IMR-90 (cell line): ENCODE results near the gene DEFB131A. TPM values are rescaled to one million over a fixed set of nuclear protein-coding genes. Genes with fewer than 3 reads are reported as not detected.
"Not testable (repeated sequence)": the region's sequence is repeated elsewhere in the genome, so short reads cannot be mapped to it uniquely, and the experiment has no call there.

Experiments
- ATAC-seq: fragments of 200-7000 bp; cut with Tn5 transposase; 2 replicates; pipeline ENCODE4 v1.9.1; 2020; ENCODE audit warnings: low read depth, mild to moderate bottlenecking, moderate library complexity
- BruUV-seq: library from RNA; stranded (reverse); fragments of 400-500 nt; replicated peaks from 2 replicates; lab custom pipeline; 2021; lab: Mats Ljungman, UMichigan
- CTCF ChIA-PET: fragments of 300-600 bp; formaldehyde crosslinking; extraction: SDS; loops from one replicate; lab custom pipeline; 2021; ENCODE audit warnings: antibody characterized with exemption; lab: Yijun Ruan, JAX
- POLR2A ChIA-PET: fragments of 300-600 bp; sonication (Branson Sonifier 250); formaldehyde crosslinking; loops from one replicate; lab custom pipeline; 2022; ENCODE audit warnings: antibody characterized with exemption; ENCODE audit not compliant: unreplicated experiment; lab: Charles Lee
- DNase-seq: peaks from one replicate; pipeline ENCODE4 v3.0.0; 2013
- H2AFZ ChIP-seq: replicated peaks from 2 replicates; pipeline ENCODE3; 2013; ENCODE audit warnings: low read length, mild to moderate bottlenecking; ENCODE audit not compliant: poor library complexity
- H2AK5ac ChIP-seq: 2 replicates; pipeline ENCODE4 v1.6.1; 2013; ENCODE audit warnings: low read depth, low read length, inconsistent platforms
- H2AK9ac ChIP-seq: replicated peaks from 2 replicates; pipeline ENCODE3; 2013; ENCODE audit warnings: mild to moderate bottlenecking, low read depth, low read length, moderate library complexity; ENCODE audit not compliant: poor library complexity
- H2BK120ac ChIP-seq: 2 replicates; pipeline ENCODE4 v1.6.1; 2013; ENCODE audit warnings: low read depth, low read length, inconsistent platforms
- H2BK15ac ChIP-seq: 3 replicates; pipeline ENCODE4 v1.6.1; 2013; ENCODE audit warnings: low read depth, low read length, inconsistent platforms
- H2BK20ac ChIP-seq: 2 replicates; pipeline ENCODE4 v1.6.1; 2013; ENCODE audit warnings: low read depth, mild to moderate bottlenecking, inconsistent platforms, low read length, moderate library complexity
- H2BK5ac ChIP-seq: 2 replicates; pipeline ENCODE4 v1.6.1; 2013; ENCODE audit warnings: mild to moderate bottlenecking, low read depth, low read length, inconsistent platforms; ENCODE audit not compliant: poor library complexity, severe bottlenecking
- H3K14ac ChIP-seq: replicated peaks from 2 replicates; pipeline ENCODE4 v1.6.1; 2013; ENCODE audit warnings: low read depth, low read length, inconsistent platforms
- H3K18ac ChIP-seq: 2 replicates; pipeline ENCODE4 v1.6.1; 2013; ENCODE audit warnings: low read depth, low read length, control low read depth
- H3K23ac ChIP-seq: 2 replicates; pipeline ENCODE4 v1.6.1; 2013; ENCODE audit warnings: low read depth, low read length, inconsistent platforms
- H3K27ac ChIP-seq: 2 replicates; pipeline ENCODE4 v1.5.1; 2013; ENCODE audit warnings: mild to moderate bottlenecking, control low read depth, low read length; ENCODE audit not compliant: insufficient read depth
- H3K27me3 ChIP-seq: 2 replicates; pipeline ENCODE4 v1.6.1; 2013; ENCODE audit warnings: low read length; ENCODE audit not compliant: control insufficient read depth, insufficient read depth
- H3K36me3 ChIP-seq: 2 replicates; pipeline ENCODE4 v1.6.1; 2013; ENCODE audit warnings: low read length, mixed read lengths; ENCODE audit not compliant: control insufficient read depth, insufficient read depth
- H3K4ac ChIP-seq: 2 replicates; pipeline ENCODE4 v1.6.1; 2013; ENCODE audit warnings: low read depth, low read length, inconsistent platforms
- H3K4me1 ChIP-seq: 2 replicates; pipeline ENCODE4 v1.6.1; 2013; ENCODE audit warnings: low read length, mixed read lengths; ENCODE audit not compliant: control insufficient read depth, insufficient read depth
- H3K4me2 ChIP-seq: 2 replicates; pipeline ENCODE4 v1.6.1; 2013; ENCODE audit warnings: low read depth, mild to moderate bottlenecking, control low read depth, low read length, moderate library complexity
- H3K4me3 ChIP-seq: 2 replicates; pipeline ENCODE4 v1.5.1; 2013; ENCODE audit warnings: low read depth, mild to moderate bottlenecking, control low read depth, low read length, moderate library complexity; ENCODE audit not compliant: insufficient read depth
- H3K56ac ChIP-seq: 2 replicates; pipeline ENCODE4 v1.6.1; 2013; ENCODE audit warnings: low read length, inconsistent platforms; ENCODE audit not compliant: insufficient read depth; ENCODE audit errors: extremely low read depth
- H3K79me1 ChIP-seq, 2 experiments: 2 replicates each; pipeline ENCODE4 v1.6.1; 2013; ENCODE audit warnings: low read length in 2 of 2, inconsistent platforms in 1 of 2, low read depth in 1 of 2
- H3K9ac ChIP-seq: 2 replicates; pipeline ENCODE4 v1.6.1; 2013; ENCODE audit warnings: low read depth, low read length, control low read depth
- H3K9me1 ChIP-seq: 2 replicates; pipeline ENCODE4 v1.6.1; 2013; ENCODE audit warnings: low read length, inconsistent platforms; ENCODE audit not compliant: insufficient read depth
- H3K9me3 ChIP-seq: 2 replicates; pipeline ENCODE4 v1.6.1; 2013; ENCODE audit warnings: low read length; ENCODE audit not compliant: control insufficient read depth, insufficient read depth
- H4K20me1 ChIP-seq: 2 replicates; pipeline ENCODE4 v1.6.1; 2013; ENCODE audit warnings: low read length, inconsistent platforms; ENCODE audit not compliant: insufficient read depth
- H4K5ac ChIP-seq: 2 replicates; pipeline ENCODE4 v1.6.1; 2013; ENCODE audit warnings: mild to moderate bottlenecking, low read depth, low read length, control low read depth
- H4K8ac ChIP-seq, 2 experiments: 2 replicates each; pipeline ENCODE4 v1.6.1; 2013; ENCODE audit warnings: low read depth in 2 of 2, low read length in 2 of 2, control low read depth in 1 of 2, inconsistent platforms in 1 of 2
- H4K91ac ChIP-seq: 2 replicates; pipeline ENCODE4 v1.6.1; 2013; ENCODE audit warnings: low read depth, low read length, inconsistent platforms; ENCODE audit not compliant: insufficient read depth
- WGBS, 2 experiments: methylation state at CpG; one replicate each; pipeline versions ENCODE4 v1.1.5 to v1.1.7; 2013; ENCODE audit warnings: missing lambda C conversion rate in 2 of 2; ENCODE audit not compliant: insufficient read length in 1 of 2; ENCODE audit errors: extremely low coverage in 2 of 2; 5-methylcytosine and 5-hydroxymethylcytosine counted together
- dilution Hi-C: fragments of 300-500 bp; cut with HindIII; formaldehyde crosslinking; loops from one replicate; pipeline ENCODE4 v1.14.3; 2018; ENCODE audit warnings: low sequenced_read_pairs; ENCODE audit not compliant: unreplicated experiment
- in situ Hi-C: fragments of 300-500 bp; cut with MboI; formaldehyde crosslinking; loops from 3 replicates; pipeline ENCODE4 v1.14.3; 2019; ENCODE audit warnings: low sequenced_read_pairs, inconsistent platforms, mixed read lengths
- intact Hi-C: fragments of 100-400 bp; cut with micrococcal nuclease; formaldehyde crosslinking; loops from 2 replicates; pipeline ENCODE4 v1.10.0; 2022
- polyA plus RNA-seq, 3 experiments: library from polyadenylated mRNA; depleted of rRNA; stranded (reverse); fragments of >200 nt; gene quantifications; 2 replicates each; pipeline ENCODE4 v1.2.3, GENCODE V29; 2012; ENCODE audit warnings: low replicate concordance in 1 of 3
- total RNA-seq: library from RNA; depleted of rRNA; stranded (reverse); fragments of >200 nt; gene quantifications from 2 replicates; pipeline ENCODE4 v1.2.3, GENCODE V29; 2012

DEFB131A gene
- total and polyA plus RNA-seq, 2 of the 4 experiments (the other 2 are of a cell fraction), result not detected

DNA sequence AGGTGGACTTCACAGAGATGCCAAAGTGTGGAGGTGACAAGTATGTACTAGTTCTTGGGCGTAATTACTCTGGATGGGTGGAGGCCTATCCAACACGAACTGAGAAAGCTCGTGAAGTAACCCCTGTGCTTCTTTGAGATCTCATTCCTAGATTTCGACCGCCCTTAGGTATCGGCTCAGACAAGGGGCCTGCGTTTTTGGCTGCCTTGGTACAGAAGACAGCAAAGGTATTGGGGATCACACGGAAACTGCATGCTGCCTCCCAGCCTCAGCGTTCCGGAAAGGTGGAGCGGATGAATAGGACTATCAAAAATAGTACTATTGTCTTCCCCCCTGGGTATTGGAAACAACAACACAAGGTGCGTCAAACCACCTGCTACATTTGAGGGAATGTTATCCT is 35.9 kb downstream of the DEFB131A start:
- H3K27me3 ChIP-seq, H3K14ac ChIP-seq, H2AFZ ChIP-seq, H4K20me1 ChIP-seq, H4K8ac ChIP-seq, H3K9me3 ChIP-seq, H2BK120ac ChIP-seq, H3K36me3 ChIP-seq, H3K18ac ChIP-seq, H2BK5ac ChIP-seq, H3K56ac ChIP-seq, H3K9me1 ChIP-seq, H4K5ac ChIP-seq, ATAC-seq, H3K4ac ChIP-seq, H2AK5ac ChIP-seq, DNase-seq, intact Hi-C loops, H3K79me1 ChIP-seq, POLR2A ChIA-PET, H2AK9ac ChIP-seq, H2BK15ac ChIP-seq, H4K91ac ChIP-seq, H2BK20ac ChIP-seq, H3K4me3 ChIP-seq, dilution Hi-C loops, BruUV-seq, H3K27ac ChIP-seq, H3K4me2 ChIP-seq, CTCF ChIA-PET, H3K4me1 ChIP-seq, H3K9ac ChIP-seq, H3K23ac ChIP-seq, in situ Hi-C loops: not testable (repeated sequence)
- no CpG with 5 or more reads among the region's 12 CpGs for WGBS, 2 experiments

- H2AFZ ChIP-seq, H3K36me3 ChIP-seq, H3K4me2 ChIP-seq, H2AK5ac ChIP-seq, H3K9me1 ChIP-seq, H3K18ac ChIP-seq, H2BK120ac ChIP-seq, H2BK15ac ChIP-seq, intact Hi-C loops, H4K5ac ChIP-seq, H3K14ac ChIP-seq, H3K27me3 ChIP-seq, in situ Hi-C loops, H3K4me1 ChIP-seq, H2AK9ac ChIP-seq, H3K23ac ChIP-seq, POLR2A ChIA-PET, H2BK5ac ChIP-seq, H3K79me1 ChIP-seq, H4K8ac ChIP-seq, H3K4ac ChIP-seq, BruUV-seq, CTCF ChIA-PET, H4K91ac ChIP-seq, H3K9me3 ChIP-seq, ATAC-seq, H3K4me3 ChIP-seq, H3K27ac ChIP-seq, H2BK20ac ChIP-seq, dilution Hi-C loops, H3K56ac ChIP-seq, DNase-seq, H4K20me1 ChIP-seq, H3K9ac ChIP-seq: not testable (repeated sequence)
- no CpG with 5 or more reads among the region's 11 CpGs for WGBS, 2 experiments
These were observed 38.7 kb downstream of the DEFB131A start for GRCh38 chr4:9482871-9483270.
